HEK293 (cell line): ENCODE measurements around the gene ENDOG.

Experiments used
- CTCF ChIA-PET: fragments of 350-600 bp; formaldehyde crosslinking; extraction: SDS; loops from one replicate; lab custom pipeline; 2021; ENCODE audit warnings: antibody characterized with exemption; lab: Yijun Ruan, JAX
- POLR2A ChIA-PET: fragments of 300-600 bp; formaldehyde crosslinking; extraction: SDS; loops from one replicate; lab custom pipeline; 2020; ENCODE audit warnings: antibody characterized with exemption, inconsistent platforms; lab: Yijun Ruan, JAX
- H3K27ac ChIP-seq: fragments of 200-500 bp; sonication (Bioruptor generic); 2 replicates; pipeline ENCODE4 v1.5.1; 2014; ENCODE audit warnings: low read depth, low read length, control low read depth, inconsistent platforms; ENCODE audit errors: extremely low read depth
- H3K36me3 ChIP-seq, 2 experiments: fragments of 200-500 bp in 1 of 2; sonication (Bioruptor generic) in 1 of 2; 1 replicate in 1 of 2; 2 replicates in 1 of 2; pipeline ENCODE4 v1.5.1; 2014 to 2017; ENCODE audit warnings: inconsistent platforms in 2 of 2, low read length in 2 of 2; ENCODE audit not compliant: control insufficient read depth in 2 of 2, insufficient read depth in 1 of 2
- H3K4me1 ChIP-seq: fragments of 200-500 bp; sonication (Bioruptor generic); 2 replicates; pipeline ENCODE4 v1.5.1; 2014; ENCODE audit warnings: mild to moderate bottlenecking, low read length, inconsistent platforms; ENCODE audit not compliant: control insufficient read depth, insufficient read depth
- H3K4me3 ChIP-seq: 2 replicates; pipeline ENCODE4 v1.5.1; 2011; ENCODE audit warnings: low read depth, mild to moderate bottlenecking, control low read depth, low read length, moderate library complexity
- H3K9me3 ChIP-seq: fragments of 200-500 bp; sonication (Bioruptor generic); 2 replicates; pipeline ENCODE4 v1.5.1; 2014; ENCODE audit warnings: low read depth, low read length, inconsistent platforms; ENCODE audit not compliant: control insufficient read depth, insufficient read depth
- FEZF1 ChIP-seq: fragments of 450-650 bp; formaldehyde crosslinking; IDR thresholded peaks from 2 replicates; pipeline ENCODE4 v1.5.1; 2016; ENCODE audit warnings: missing biosample characterization, missing genetic modification characterization
- OVOL3 ChIP-seq: fragments of 450-650 bp; formaldehyde crosslinking; IDR thresholded peaks from 2 replicates; pipeline ENCODE4 v1.5.1; 2016; ENCODE audit warnings: missing biosample characterization, missing genetic modification characterization
- PRDM1 ChIP-seq: fragments of 450-650 bp; formaldehyde crosslinking; IDR thresholded peaks from 2 replicates; pipeline ENCODE4; 2016; ENCODE audit warnings: missing biosample characterization, missing genetic modification characterization
- SETDB1 ChIP-seq: IDR thresholded peaks from one replicate; pipeline ENCODE4 v1.6.1; 2017; ENCODE audit warnings: mild to moderate bottlenecking, low read length, moderate library complexity, mixed read lengths; ENCODE audit not compliant: insufficient read length
- ZBTB7A ChIP-seq: fragments of 450-650 bp; formaldehyde crosslinking; IDR thresholded peaks from 2 replicates; pipeline ENCODE4 v1.5.1; 2016; ENCODE audit warnings: low read depth, missing biosample characterization, missing genetic modification characterization
- ZEB2 ChIP-seq: fragments of 450-650 bp; formaldehyde crosslinking; IDR thresholded peaks from 2 replicates; pipeline ENCODE4 v1.5.1; 2016; ENCODE audit warnings: missing biosample characterization, missing genetic modification characterization
- ZNF112 ChIP-seq: fragments of 450-650 bp; formaldehyde crosslinking; IDR thresholded peaks from 2 replicates; pipeline ENCODE4 v1.5.0; 2017; ENCODE audit warnings: missing biosample characterization, missing genetic modification characterization
- ZNF114 ChIP-seq: fragments of 450-650 bp; formaldehyde crosslinking; IDR thresholded peaks from 2 replicates; pipeline ENCODE4 v1.5.0; 2017; ENCODE audit warnings: missing biosample characterization, missing genetic modification characterization
- ZNF239 ChIP-seq: fragments of 450-650 bp; formaldehyde crosslinking; IDR thresholded peaks from 2 replicates; pipeline ENCODE4 v1.5.1; 2016; ENCODE audit warnings: missing biosample characterization, missing genetic modification characterization
- ZNF335 ChIP-seq: fragments of 450-650 bp; formaldehyde crosslinking; conservative IDR thresholded peaks from 2 replicates; pipeline ENCODE4 v1.5.1; 2016; ENCODE audit warnings: missing biosample characterization, missing genetic modification characterization
- ZNF341 ChIP-seq: fragments of 450-650 bp; formaldehyde crosslinking; IDR thresholded peaks from 2 replicates; pipeline ENCODE4; 2016; ENCODE audit warnings: low read depth, missing biosample characterization, missing genetic modification characterization
- ZNF394 ChIP-seq: fragments of 450-650 bp; formaldehyde crosslinking; IDR thresholded peaks from 2 replicates; pipeline ENCODE4 v1.5.1; 2016; ENCODE audit warnings: missing biosample characterization, missing genetic modification characterization, mild to moderate bottlenecking, moderate library complexity, borderline replicate concordance
- ZNF449 ChIP-seq: fragments of 450-650 bp; formaldehyde crosslinking; IDR thresholded peaks from 2 replicates; pipeline ENCODE4 v1.5.1; 2017; ENCODE audit warnings: missing biosample characterization, mild to moderate bottlenecking, missing genetic modification characterization, moderate library complexity
- ZNF521 ChIP-seq: fragments of 450-650 bp; formaldehyde crosslinking; IDR thresholded peaks from 2 replicates; pipeline ENCODE4 v1.5.1; 2017; ENCODE audit warnings: missing biosample characterization, mild to moderate bottlenecking, missing genetic modification characterization
- ZNF549 ChIP-seq: fragments of 450-650 bp; IDR thresholded peaks from 2 replicates; pipeline ENCODE4 v1.5.1; 2018; ENCODE audit warnings: missing biosample characterization, missing genetic modification characterization, mild to moderate bottlenecking, inconsistent platforms, moderate library complexity
- ZNF561 ChIP-seq: fragments of 450-650 bp; IDR thresholded peaks from 2 replicates; pipeline ENCODE4 v1.5.1; 2018; ENCODE audit warnings: missing biosample characterization, missing genetic modification characterization, borderline replicate concordance
- ZNF580 ChIP-seq: fragments of 450-650 bp; formaldehyde crosslinking; IDR thresholded peaks from 2 replicates; pipeline ENCODE4 v1.5.1; 2016; ENCODE audit warnings: missing biosample characterization, missing genetic modification characterization
- ZNF692 ChIP-seq: fragments of 450-650 bp; formaldehyde crosslinking; IDR thresholded peaks from 2 replicates; pipeline ENCODE4 v1.5.1; 2016; ENCODE audit warnings: missing biosample characterization, missing genetic modification characterization
- ZNF701 ChIP-seq: fragments of 450-650 bp; formaldehyde crosslinking; IDR thresholded peaks from 2 replicates; pipeline ENCODE4 v1.5.1; 2016; ENCODE audit warnings: missing biosample characterization, missing genetic modification characterization
- ZNF837 ChIP-seq: fragments of 450-650 bp; formaldehyde crosslinking; IDR thresholded peaks from 2 replicates; pipeline ENCODE4 v1.5.1; 2016; ENCODE audit warnings: missing biosample characterization, missing genetic modification characterization
- ZNF843 ChIP-seq: fragments of 450-650 bp; formaldehyde crosslinking; IDR thresholded peaks from 2 replicates; pipeline ENCODE4 v1.5.1; 2016; ENCODE audit warnings: missing biosample characterization, missing genetic modification characterization
- TF ChIP-seq, protein P1 (sequence below): fragments of 450-650 bp; formaldehyde crosslinking; IDR thresholded peaks from 2 replicates; pipeline ENCODE4 v1.5.1; 2016; ENCODE audit warnings: missing biosample characterization, missing genetic modification characterization
- TF ChIP-seq, protein P2 (sequence below): fragments of 450-650 bp; formaldehyde crosslinking; IDR thresholded peaks from 2 replicates; pipeline ENCODE4 v1.5.1; 2016; ENCODE audit warnings: missing biosample characterization, missing genetic modification characterization

Gene ENDOG

DNA sequence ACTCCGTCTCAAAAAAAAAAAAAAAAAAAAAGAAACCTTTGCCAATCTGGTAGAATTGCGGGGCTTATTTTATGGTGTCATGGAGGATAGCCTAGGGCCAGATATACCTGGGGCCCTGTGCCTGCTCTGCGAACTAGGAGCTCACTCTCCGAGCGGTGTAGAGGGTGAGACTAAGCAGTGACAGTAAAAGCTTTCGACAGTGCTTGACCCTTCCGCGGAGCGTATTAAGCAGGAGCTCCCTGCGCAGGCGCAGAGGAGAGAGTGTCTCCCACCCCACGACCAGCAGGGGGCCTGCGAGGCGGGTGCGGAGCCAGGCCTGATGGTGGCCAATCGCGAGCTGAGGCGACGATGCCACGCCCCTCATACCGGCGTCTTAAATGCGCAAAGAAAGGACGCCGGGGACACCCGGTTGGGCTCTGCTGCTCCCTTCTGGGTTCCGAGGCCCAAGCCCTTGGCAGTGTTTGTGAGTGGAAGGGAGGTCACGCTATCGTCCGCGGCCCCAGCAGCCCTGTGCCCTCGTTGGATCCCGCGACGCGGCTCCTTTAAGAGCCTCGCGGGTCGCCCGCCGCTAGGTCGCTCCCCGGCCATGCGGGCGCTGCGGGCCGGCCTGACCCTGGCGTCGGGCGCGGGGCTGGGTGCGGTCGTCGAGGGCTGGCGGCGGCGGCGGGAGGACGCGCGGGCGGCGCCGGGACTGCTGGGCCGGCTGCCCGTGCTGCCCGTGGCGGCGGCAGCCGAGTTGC lies at the start of gene ENDOG (continued):
- TF ChIP-seq ZEB2 (tag by site-specific recombination) (peak; percentile 39; the same call in 1 of the 2 replicates), ZNF837 (tag by site-specific recombination) (no peak), ZNF843 (0 out of 2 replicates have a peak, but pooled peaks have one; percentile 20)

GRCh38 chr9:128768606-128769005 lies 49.7 kb upstream of the ENDOG start:
- Histone ChIP-seq H3K9me3 (no peaks in the 10 kb centered on the region), H3K36me3 (peaks cover 0 to 19% of the 10 kb centered on the region in 2 experiments; a peak in 1 of 3 replicates), H3K27ac (no peak overlapping the region), H3K4me3 (no peak overlapping the region), H3K4me1 (no peaks in the 10 kb centered on the region)
- CTCF ChIA-PET: interaction anchor here (0.6 to 1.2 kb wide), 3 partner anchors 20 to 36 kb away, joined by 3 to 8 read pairs (median 4); no protein-coding TSS in a partner anchor
- POLR2A ChIA-PET: interaction anchor here (1.2 kb wide), 1 partner anchor 50 kb away, joined by 3 read pairs; the partner anchor contains the start of gene ENDOG
- TF ChIP-seq SETDB1: no peak
- no peak for TF ChIP-seq ZNF335 (tag by site-specific recombination)
- no peak for TF ChIP-seq ZNF449 (tag by site-specific recombination)
- no peak for TF ChIP-seq ZNF549 (tag by site-specific recombination)
- TF ChIP-seq OVOL3 (tag by site-specific recombination): no peak
- TF ChIP-seq ZNF112 (tag by site-specific recombination): no peak
- TF ChIP-seq, protein P1, sequence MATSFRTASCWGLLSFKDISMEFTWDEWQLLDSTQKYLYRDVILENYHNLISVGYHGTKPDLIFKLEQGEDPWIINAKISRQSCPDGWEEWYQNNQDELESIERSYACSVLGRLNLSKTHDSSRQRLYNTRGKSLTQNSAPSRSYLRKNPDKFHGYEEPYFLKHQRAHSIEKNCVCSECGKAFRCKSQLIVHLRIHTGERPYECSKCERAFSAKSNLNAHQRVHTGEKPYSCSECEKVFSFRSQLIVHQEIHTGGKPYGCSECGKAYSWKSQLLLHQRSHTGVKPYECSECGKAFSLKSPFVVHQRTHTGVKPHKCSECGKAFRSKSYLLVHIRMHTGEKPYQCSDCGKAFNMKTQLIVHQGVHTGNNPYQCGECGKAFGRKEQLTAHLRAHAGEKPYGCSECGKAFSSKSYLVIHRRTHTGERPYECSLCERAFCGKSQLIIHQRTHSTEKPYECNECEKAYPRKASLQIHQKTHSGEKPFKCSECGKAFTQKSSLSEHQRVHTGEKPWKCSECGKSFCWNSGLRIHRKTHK (tag by site-specific recombination): no peak
- TF ChIP-seq ZNF394 (tag by site-specific recombination): no peak
- TF ChIP-seq, protein P2, sequence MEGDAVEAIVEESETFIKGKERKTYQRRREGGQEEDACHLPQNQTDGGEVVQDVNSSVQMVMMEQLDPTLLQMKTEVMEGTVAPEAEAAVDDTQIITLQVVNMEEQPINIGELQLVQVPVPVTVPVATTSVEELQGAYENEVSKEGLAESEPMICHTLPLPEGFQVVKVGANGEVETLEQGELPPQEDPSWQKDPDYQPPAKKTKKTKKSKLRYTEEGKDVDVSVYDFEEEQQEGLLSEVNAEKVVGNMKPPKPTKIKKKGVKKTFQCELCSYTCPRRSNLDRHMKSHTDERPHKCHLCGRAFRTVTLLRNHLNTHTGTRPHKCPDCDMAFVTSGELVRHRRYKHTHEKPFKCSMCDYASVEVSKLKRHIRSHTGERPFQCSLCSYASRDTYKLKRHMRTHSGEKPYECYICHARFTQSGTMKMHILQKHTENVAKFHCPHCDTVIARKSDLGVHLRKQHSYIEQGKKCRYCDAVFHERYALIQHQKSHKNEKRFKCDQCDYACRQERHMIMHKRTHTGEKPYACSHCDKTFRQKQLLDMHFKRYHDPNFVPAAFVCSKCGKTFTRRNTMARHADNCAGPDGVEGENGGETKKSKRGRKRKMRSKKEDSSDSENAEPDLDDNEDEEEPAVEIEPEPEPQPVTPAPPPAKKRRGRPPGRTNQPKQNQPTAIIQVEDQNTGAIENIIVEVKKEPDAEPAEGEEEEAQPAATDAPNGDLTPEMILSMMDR (tag by site-specific recombination): no peak
- TF ChIP-seq ZNF239 (tag by site-specific recombination): no peak
- TF ChIP-seq ZNF701 (tag by site-specific recombination): no peak
- TF ChIP-seq ZNF692: no peak
- no peak for TF ChIP-seq ZNF561 (tag by site-specific recombination)
- TF ChIP-seq ZNF580 (tag by site-specific recombination): no peak
- TF ChIP-seq ZNF341 (tag by site-specific recombination): no peak
- no peak for TF ChIP-seq PRDM1 (tag by site-specific recombination)
- no peak for TF ChIP-seq FEZF1 (tag by site-specific recombination)
- no peak for TF ChIP-seq ZNF521 (tag by site-specific recombination)
- no peak for TF ChIP-seq ZBTB7A
- TF ChIP-seq ZNF114: no peak
